ENCODE data around the gene ERICH6B.
"Not testable (repeated sequence)": the region's sequence is repeated elsewhere in the genome, so short reads cannot be mapped to it uniquely, and the experiment has no call there.

The ERICH6B gene

GRCh38 chr13:45615501-45616101, at the start of gene ERICH6B:
Gene ERICH6B, minus strand, starts transcription at chr13:45615739. Its CDS starts 18,734 bp downstream, at chr13:45597005.
- ATAC-seq (peak; percentile 24), DNase-seq (ENCODE audit: low spot score in 2 of 2) (no peak)
- no peak within 1 kb of the TSS for H3K27ac Mint-ChIP-seq
- H3K4me3 Mint-ChIP-seq, result no peak within 1 kb of the TSS
- H3K9me3 Mint-ChIP-seq, result no peaks in the 10 kb centered on the region
- H3K4me1 Mint-ChIP-seq, result no peaks in the 10 kb centered on the region
- no peaks in the 10 kb centered on the region for H3K36me3 Mint-ChIP-seq

DNA sequence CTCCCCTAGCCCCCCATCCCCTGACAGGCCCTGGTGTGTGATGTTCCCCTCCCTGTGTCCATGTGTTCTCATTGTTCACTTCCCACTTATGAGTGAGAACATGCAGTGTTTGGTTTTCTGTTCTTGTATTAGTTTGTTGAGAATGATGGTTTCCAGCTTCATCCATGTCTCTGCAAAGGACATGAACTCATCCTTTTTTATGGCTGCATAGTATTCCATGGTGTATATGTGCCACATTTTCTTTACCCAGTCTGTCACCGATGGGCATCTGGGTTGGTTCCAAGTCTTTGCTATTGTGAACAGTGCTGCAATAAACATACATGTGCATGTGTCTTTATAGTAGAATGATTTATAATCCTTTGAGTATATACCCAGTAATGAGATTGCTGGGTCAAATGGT, 47.4 kb upstream of the ERICH6B start:
- H3K4me3 Mint-ChIP-seq; H3K9me3 Mint-ChIP-seq; H3K27ac Mint-ChIP-seq; H3K36me3 Mint-ChIP-seq; DNase-seq (ENCODE audit: low spot score in 2 of 2); ATAC-seq; H3K4me1 Mint-ChIP-seq: not testable (repeated sequence)

GRCh38 chr13:45662162-45662561, 46.6 kb upstream of the ERICH6B start:
- ATAC-seq (no peak), DNase-seq (ENCODE audit: low spot score in 2 of 2) (no peak)
- Mint-ChIP-seq H3K4me3 (no peak overlapping the region), H3K9me3 (peaks cover 5% of the 10 kb centered on the region), H3K36me3 (no peaks in the 10 kb centered on the region), H3K27ac (no peak overlapping the region), H3K4me1 (no peaks in the 10 kb centered on the region)

DNA sequence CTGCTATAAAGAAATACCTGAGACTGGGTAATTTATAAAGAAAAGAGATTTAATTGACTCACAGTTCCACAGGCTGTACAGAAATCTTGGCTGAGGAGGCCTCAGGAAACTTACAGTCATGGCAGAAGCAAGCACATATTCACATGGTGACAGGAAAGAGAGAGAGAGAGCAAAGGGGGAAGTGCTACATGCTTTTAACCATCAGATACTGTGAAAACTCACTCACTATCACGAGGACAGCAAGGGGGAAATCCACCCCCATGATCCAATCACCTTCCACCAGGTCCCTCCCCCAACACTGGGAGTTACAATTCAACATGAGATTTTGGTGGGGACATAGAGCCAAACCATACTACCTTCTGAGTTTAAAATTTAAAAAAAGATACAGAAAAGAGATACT, 44.9 kb upstream of the ERICH6B start:
- H3K36me3 Mint-ChIP-seq; H3K4me1 Mint-ChIP-seq; H3K9me3 Mint-ChIP-seq; DNase-seq (ENCODE audit: low spot score in 2 of 2); H3K4me3 Mint-ChIP-seq; H3K27ac Mint-ChIP-seq; ATAC-seq: not testable (repeated sequence)

DNA sequence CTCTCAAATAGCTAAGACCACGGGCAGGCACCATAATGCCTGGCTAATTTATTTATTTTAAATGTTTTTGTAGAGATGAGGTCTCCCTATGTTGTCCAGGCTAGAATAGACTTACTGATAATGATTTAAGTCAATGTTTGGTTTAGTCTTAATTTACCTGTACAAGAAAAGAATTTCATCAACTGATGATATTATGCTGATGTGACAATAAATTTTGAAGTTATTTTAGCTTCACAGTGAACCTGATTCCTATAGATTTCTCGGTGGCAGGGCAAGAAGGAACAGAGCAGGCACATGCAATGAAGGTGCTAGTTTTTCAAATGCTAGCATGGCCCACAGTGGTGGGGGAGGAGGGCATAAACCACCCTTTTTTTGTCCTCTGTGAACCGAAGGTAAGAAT, 44.0 kb upstream of the ERICH6B start:
- Mint-ChIP-seq H3K36me3 (no peaks in the 10 kb centered on the region), H3K4me3 (no peak overlapping the region), H3K27ac (no peak overlapping the region), H3K4me1 (no peaks in the 10 kb centered on the region), H3K9me3 (peaks cover 5% of the 10 kb centered on the region)
- ATAC-seq, result no peak
- DNase-seq (ENCODE audit: low spot score in 2 of 2), result no peak

DNA sequence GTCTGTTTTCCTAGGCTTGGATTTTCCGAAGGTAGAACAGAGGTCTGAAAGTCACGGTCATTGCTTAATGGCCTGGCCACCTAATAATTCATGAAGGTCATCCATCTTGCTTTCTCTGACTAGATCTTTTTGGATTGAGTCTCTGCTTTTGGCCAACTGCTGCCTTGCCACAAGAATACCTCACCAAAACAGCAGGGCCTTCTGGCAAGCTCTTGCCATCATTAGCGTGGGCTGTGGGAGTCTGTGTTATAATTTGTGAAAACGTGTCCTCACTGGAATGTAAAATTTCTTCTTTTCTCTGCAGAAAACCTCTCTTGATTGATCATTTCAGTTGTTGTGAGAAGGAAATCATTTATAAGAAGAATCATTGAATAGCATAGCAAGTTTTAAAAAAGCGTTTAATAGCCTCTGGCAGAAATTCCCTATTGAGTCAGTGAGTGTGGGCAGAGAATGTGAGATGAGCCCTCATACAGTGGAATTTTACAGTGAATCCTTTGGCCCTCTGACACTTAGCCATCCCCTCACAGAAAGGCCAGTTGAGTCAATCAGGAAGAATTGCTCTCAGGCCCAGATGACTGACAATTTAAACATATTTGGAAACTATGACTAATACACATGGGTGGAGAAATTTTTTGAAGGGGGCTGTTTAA, 43.2 kb upstream of the ERICH6B start:
- no peak overlapping the region for H3K27ac Mint-ChIP-seq
- H3K36me3 Mint-ChIP-seq, result no peaks in the 10 kb centered on the region
- H3K4me1 Mint-ChIP-seq, result no peaks in the 10 kb centered on the region
- ATAC-seq (no peak), DNase-seq (ENCODE audit: low spot score in 2 of 2) (no peak)
- H3K4me3 Mint-ChIP-seq, result no peak overlapping the region
- peaks cover 5% of the 10 kb centered on the region for H3K9me3 Mint-ChIP-seq

DNA sequence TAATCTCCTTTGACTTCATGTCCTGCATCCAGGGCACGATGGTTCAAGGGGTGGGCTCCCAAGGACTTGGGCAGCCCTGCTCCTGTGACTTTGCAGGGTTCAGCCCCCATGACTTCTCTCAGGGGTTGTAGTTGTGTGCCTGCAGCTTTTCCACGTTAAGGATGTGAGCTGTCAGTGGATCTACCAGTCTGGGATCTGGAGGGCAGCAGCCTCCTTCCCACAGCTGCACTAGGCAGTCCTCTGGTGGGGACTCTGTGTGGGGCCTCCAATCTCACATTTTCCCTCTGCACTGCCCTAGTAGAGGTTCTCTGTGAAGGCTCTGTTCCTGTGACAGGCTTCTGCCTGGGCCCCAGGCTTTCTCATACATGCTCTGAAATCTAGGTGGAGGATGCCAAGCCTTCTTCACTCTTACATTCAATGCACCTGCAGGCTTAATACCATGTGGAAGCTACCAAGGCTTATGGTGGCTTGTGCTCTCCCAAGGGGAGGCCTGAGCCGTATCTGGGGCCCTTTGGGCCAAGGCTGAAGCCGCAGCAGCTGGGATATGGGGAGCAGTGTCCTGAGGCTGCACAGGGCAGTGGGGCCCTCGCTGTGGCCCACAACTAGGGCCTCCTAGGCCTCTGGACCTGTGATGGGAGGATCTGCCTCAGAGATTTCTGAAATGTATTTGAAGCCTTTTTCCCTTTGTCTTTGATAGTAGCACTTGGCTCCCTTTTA, 39.3 kb upstream of the ERICH6B start:
- Mint-ChIP-seq H3K9me3 (no peaks in the 10 kb centered on the region), H3K36me3 (no peaks in the 10 kb centered on the region), H3K27ac (no peak overlapping the region), H3K4me1 (no peaks in the 10 kb centered on the region), H3K4me3 (no peak overlapping the region)
- ATAC-seq, result peak; percentile 34
- DNase-seq (ENCODE audit: low spot score in 2 of 2), result no peak

DNA sequence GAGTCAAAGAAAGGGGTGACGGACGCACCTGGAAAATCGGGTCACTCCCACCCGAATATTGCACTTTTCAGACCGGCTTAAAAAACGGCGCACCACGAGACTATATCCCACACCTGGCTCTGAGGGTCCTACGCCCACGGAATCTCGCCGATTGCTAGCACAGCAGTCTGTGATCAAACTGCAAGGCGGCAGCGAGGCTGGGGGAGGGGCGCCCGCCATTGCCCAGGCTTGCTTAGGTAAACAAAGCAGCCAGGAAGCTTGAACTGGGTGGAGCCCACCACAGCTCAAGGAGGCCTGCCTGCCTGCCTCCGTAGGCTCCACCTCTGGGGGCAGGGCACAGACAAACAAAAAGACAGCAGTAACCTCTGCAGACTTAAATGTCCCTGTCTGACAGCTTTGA, 29.7 kb upstream of the ERICH6B start:
- not testable (repeated sequence) for H3K4me1 Mint-ChIP-seq; ATAC-seq; DNase-seq (ENCODE audit: low spot score in 2 of 2); H3K4me3 Mint-ChIP-seq; H3K9me3 Mint-ChIP-seq; H3K36me3 Mint-ChIP-seq; H3K27ac Mint-ChIP-seq

DNA sequence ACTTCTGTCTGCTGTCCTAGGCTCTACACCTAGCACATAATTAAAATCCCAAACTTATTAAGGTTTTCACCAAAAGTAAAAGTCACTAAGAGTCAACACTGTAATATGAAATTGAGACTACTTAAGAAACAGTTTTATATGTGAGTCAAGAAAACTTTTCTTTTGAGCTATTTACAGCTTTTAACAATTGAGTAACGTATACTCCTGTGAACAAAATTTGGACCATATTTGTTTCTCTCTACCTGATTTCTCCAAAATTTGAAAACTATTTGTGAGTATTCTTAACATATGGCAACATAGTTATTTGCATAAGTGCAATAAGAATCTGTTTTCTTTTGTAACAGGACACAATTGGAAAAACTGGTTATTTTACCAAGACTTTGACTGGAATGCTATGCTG, 26.6 kb upstream of the ERICH6B start:
- H3K4me1 Mint-ChIP-seq; H3K27ac Mint-ChIP-seq; H3K4me3 Mint-ChIP-seq; DNase-seq (ENCODE audit: low spot score in 2 of 2); H3K9me3 Mint-ChIP-seq; ATAC-seq; H3K36me3 Mint-ChIP-seq: not testable (repeated sequence)

DNA sequence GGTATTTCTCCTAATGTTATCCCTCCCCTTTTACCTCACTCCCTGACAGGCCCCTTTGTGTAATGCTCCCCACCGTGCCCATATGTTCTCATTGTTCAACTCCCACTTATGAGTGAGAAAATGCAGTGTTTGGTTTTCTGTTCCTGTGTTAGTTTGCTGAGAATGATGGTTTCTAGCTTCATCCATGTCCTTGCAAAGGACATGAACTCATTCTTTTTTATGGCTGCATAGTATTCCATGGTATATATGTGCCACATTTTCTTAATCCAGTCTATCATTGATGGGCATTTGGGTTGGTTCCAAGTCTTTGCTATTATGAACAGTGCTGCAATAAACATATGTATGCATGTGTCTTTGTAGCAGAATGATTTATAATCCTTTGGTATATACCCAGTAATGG, 19.8 kb upstream of the ERICH6B start:
- H3K9me3 Mint-ChIP-seq; H3K4me1 Mint-ChIP-seq; H3K4me3 Mint-ChIP-seq; H3K27ac Mint-ChIP-seq; ATAC-seq; DNase-seq (ENCODE audit: low spot score in 2 of 2); H3K36me3 Mint-ChIP-seq: not testable (repeated sequence)

DNA sequence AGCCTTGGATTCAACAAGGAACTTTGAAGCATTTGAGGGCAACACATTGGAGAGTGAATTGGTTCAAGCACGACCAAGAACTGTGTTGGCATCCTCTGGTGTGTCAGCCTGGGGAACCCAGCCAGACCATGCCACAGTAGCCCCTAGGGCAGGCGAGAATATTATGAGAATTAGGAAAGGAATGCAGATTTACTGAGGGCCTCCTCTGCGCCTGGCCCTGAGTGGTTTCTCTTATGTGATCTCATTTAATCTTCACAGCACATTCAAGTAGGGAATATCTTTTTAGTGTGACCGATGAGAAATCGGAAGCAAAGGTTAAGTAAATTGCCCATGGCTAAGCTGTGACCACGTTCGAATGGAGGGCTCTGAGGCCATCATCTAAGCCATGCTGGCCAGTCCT, 15.3 kb upstream of the ERICH6B start:
- H3K4me1 Mint-ChIP-seq, result no peaks in the 10 kb centered on the region
- DNase-seq (ENCODE audit: low spot score in 2 of 2) (no peak), ATAC-seq (no peak)
- H3K36me3 Mint-ChIP-seq, result no peaks in the 10 kb centered on the region
- H3K9me3 Mint-ChIP-seq, result no peaks in the 10 kb centered on the region
- no peak overlapping the region for H3K27ac Mint-ChIP-seq
- no peak overlapping the region for H3K4me3 Mint-ChIP-seq

GRCh38 chr13:45629940-45630339, 14.4 kb upstream of the ERICH6B start:
- no peak for ATAC-seq
- Mint-ChIP-seq H3K36me3 (no peaks in the 10 kb centered on the region), H3K27ac (no peak overlapping the region), H3K9me3 (no peaks in the 10 kb centered on the region), H3K4me3 (no peak overlapping the region), H3K4me1 (no peaks in the 10 kb centered on the region)
- DNase-seq (ENCODE audit: low spot score in 2 of 2), result no peak

DNA sequence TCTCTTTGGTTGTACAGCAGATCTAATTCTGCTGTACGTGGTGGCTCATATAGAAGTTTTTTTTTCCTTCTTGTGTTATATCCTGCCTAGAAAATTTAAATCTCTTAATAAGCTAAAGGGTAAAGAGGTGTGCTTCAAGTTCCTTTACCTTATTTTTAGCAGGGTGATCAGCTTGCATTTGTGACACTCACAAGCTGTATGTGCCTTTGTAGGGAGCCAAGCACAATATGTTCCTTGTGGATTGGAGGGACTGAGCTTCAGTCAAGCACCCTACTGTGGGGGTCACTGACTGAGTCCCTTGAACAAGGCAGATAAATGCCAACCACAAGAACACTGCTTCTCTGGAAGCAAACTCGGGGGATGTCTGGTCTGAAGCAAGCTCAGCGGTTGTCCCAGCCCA, 12.6 kb upstream of the ERICH6B start:
- Mint-ChIP-seq H3K4me1 (no peaks in the 10 kb centered on the region), H3K9me3 (no peaks in the 10 kb centered on the region)

DNA sequence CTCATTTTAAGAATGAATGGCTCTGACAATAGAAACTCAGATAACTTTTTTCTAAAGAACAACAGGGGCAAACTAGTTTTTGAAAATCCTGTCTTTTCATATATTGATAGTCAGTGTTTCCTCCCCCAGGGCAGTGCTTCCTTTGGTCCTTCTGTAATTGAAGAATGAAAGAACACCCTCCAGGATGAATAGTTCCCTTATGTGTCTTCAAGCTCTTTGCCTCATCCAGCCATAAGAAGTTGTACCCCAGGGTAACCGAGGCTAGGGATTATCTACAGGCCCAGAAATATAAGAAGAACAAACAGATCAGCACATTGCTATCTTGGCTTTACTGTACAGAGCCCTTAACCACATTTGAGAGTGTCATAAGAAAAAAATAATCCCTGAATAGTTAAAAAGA, 12.1 kb upstream of the ERICH6B start:
- H3K4me1 Mint-ChIP-seq, result no peaks in the 10 kb centered on the region
- no peaks in the 10 kb centered on the region for H3K36me3 Mint-ChIP-seq
- DNase-seq (ENCODE audit: low spot score in 2 of 2) (no peak), ATAC-seq (no peak)
- H3K27ac Mint-ChIP-seq, result no peak overlapping the region
- H3K4me3 Mint-ChIP-seq, result no peak overlapping the region
- H3K9me3 Mint-ChIP-seq, result no peaks in the 10 kb centered on the region

More for the DNA sequence above, 12.6 kb upstream of the ERICH6B start:
- no peak for DNase-seq (ENCODE audit: low spot score in 2 of 2)
- no peak overlapping the region for H3K4me3 Mint-ChIP-seq
- ATAC-seq, result peak; percentile 14
- no peak overlapping the region for H3K27ac Mint-ChIP-seq
- H3K36me3 Mint-ChIP-seq, result no peaks in the 10 kb centered on the region

- Mint-ChIP-seq H3K4me3 (no peak overlapping the region), H3K4me1 (no peaks in the 10 kb centered on the region), H3K9me3 (no peaks in the 10 kb centered on the region), H3K27ac (no peak overlapping the region), H3K36me3 (no peaks in the 10 kb centered on the region)
- ATAC-seq (no peak), DNase-seq (ENCODE audit: low spot score in 2 of 2) (no peak)
Measured at GRCh38 chr13:45626731-45627374, 11.3 kb upstream of the ERICH6B start.

All from stimulated activated effector memory CD8-positive, alpha-beta T cell treated with anti-CD3 and anti-CD28 coated beads, Interleukin-12 subunit alpha, Interleukin-12 subunit beta, amount 100 ng/mL, for 72 hours (primary cell).